Effector CD4-positive, alpha-beta T cell (primary cell): ENCODE data around the gene BAD.

Experiments
- DNase-seq: peaks from one replicate; pipeline ENCODE4 v3.0.0-alpha.2; 2020

The BAD gene

DNA sequence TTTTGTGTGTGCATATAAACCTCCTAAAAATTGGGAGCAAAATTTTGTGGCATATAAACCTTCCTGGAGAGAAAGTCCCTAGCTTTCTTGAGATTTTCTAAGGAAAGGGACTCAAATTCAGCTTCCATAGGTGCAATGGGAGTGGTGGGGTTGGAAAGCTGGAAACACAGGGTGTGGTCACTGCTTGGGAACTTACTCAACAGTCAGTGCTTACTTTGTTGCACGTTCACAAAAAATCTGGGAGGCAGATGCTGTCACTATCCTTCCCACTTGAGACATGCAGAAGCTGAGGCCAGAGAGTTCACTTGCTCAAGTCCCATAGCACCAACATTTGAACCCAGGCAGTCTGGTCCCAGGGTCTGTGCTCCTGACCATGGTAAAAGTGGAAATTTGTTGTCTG is 11.8 kb upstream of the BAD start:
- DNase-seq = no peak

DNA sequence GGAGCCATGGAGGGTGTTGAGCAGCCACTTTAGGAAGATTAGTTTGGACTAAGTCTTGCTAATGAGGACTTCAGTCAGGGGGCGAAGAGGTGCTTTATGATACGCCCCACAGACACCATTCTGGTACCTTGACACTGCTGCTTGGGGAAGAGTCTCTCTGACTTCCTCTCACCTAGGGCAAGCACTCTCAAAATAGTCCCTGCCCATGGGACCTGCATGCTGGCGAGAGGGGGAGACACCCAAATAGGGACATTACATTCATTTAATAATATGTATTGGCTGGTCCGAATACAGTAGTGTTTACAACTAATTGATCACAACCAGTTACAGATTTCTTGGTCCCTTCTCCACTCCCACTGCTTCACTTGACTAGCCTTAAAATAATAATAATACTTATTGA is 11.3 kb upstream of the BAD start:
- DNase-seq = no peak

DNA sequence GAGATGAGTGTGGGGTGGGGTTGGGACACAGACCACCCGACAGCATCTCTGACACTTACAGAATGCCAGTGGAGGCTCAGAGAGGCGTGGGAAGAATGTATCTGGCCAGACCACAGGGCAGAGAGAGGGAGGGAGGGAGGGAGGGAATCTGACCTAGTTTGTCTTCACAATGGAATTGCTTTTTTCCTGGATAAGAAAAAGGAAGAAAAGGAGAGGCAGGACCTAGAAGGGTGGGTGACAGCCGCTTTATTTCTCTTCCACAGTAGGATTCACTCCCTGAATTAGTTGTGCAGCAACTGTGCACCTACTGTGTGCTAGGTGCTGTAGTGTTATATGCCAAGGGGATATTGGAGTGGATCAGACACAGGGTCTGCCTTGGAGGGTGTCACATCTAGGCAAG is 10.3 kb upstream of the BAD start:
- no peak for DNase-seq

DNA sequence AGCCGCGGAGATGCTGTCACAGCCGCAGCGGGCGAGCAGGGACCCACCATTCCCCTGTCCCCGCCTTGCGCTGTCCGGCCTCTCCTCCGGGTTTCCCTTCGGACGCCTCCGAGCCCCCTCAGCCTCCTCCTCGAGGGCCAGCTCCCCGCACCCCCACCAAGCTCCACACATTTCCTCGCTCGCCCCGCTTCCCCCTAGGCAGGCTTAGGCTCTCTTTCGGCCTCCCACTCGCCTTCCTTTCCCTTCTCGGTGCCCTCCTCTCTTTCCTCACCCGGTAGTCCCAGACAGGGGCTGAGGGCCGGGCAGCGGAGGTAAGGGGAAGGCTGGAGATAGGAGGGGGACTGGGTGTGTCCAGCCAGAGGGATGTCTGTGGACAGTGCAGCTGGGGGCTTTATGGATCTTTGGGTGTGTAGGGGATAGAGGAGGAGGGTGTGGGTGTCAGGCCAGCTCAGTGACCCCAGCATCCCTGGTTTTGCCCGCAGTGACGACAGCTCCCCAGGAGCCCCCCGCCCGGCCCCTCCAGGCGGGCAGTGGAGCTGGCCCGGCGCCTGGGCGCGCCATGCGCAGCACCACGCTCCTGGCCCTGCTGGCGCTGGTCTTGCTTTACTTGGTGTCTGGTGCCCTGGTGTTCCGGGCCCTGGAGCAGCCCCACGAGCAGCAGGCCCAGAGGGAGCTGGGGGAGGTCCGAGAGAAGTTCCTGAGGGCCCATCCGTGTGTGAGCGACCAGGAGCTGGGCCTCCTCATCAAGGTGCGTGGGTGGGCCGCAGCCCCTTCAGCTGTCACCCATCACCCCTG is 8.2 kb upstream of the BAD start:
- DNase-seq = no peak

DNA sequence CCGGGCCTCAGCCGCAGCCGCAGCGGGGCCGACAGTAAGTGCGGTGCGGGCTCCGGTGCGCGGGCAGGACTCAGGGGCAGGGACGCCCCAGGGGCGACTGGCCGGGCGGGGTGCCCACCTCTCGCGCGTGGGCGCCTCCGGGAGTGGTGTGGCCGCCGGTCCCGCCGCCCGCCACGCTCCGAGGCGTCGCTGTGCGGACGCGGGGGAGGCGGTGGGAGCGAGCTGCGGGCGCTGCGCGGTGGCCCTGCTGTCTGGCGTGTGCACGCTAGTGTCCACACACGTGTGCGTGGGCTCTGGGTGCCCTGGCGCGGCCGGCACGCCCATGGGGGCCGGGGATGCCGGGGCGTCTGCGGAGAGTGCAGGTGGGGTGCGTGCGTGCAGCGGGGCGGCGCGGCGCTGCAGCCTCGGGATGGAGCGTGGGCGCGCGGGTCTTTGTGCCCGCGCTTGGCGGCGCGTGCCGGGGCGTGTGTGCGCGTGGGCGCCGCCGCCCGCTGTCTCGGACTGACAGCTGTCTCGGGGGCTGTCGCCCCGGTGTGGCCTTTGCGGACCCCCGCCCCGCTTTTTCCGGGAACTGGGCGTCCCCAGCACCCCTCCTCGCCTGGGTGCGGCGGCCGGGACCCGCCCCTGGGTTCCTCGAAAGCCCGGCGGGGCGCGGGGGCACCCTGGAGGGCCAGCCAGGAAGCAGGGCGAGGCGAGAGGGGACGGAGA is 7.4 kb upstream of the BAD start:
- no peak for DNase-seq

DNA sequence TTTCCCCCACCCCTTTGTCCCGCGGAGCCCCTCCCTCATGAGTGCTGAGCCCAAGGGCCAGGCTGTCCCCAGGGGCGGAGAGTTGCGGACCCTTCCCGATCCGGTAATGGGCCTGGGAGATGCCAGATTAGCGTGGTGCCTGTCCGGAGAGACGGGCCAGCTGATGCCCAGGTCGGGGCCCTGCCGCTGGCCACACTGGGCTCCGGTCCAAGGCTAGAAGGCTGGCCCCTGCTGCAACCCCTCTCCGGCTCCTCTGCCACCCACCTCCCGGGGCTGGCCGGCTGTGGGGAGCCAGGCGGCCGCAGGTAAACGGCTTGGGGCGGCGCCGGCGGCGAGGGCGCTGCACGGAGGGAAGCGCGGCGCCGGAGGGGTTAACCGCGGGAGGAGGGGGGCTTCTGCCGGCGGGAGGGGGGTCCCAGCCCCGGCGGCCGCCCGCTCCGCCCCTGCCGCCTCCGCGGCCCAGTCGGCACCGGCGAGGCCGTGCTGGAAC is 6.8 kb upstream of the BAD start, which contains the start of gene KCNK4:
Gene KCNK4, plus strand, starts transcription at position 41 of the 490 bp plus-strand sequence. CDS start 1,717 bp downstream, outside the sequence.
- no peak for DNase-seq

DNA sequence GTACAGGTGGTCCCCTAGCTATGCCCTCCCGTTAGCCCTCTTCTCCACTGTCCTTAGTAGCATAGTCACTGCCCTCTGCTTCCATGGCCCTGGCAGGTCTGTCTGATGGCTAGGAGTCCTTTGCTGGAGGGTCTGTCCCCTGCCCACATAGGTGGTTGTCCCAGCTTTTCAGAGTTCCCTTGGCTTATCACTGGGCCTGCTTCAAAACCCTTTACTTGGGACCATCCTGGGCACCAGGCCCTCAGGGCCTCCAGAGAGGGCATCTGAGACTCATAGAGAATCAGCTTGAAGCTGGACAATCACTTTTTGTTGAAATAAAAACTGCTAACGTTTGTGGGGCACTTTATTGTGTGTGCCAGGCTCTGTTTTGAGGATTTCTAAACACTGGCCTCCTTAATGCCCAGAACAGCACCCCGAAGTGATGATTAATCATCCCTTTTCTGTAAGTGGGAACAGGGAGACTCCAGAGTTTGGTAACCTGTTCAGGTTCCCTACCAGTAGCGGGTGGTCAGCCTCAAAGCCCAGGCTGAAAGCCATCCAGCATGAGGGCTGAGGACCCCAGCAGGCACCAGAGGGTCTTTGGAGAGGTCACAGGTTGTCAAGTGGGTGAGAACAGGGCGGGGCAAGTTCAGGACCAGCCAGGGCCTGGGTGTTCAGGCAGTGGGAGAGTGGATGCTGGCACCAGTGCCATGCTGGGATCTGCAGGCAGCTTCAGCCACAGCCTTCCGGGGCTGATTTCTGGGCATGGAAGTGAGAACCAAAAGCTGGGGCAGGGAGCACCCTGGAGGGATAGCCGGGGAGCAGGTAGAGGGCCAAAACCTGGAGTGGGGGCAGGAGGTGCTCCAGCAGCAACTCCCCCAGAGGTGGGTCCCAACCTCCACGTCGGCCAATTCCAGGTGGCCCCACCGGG is 6.1 kb upstream of the BAD start:
- DNase-seq = no peak

DNA sequence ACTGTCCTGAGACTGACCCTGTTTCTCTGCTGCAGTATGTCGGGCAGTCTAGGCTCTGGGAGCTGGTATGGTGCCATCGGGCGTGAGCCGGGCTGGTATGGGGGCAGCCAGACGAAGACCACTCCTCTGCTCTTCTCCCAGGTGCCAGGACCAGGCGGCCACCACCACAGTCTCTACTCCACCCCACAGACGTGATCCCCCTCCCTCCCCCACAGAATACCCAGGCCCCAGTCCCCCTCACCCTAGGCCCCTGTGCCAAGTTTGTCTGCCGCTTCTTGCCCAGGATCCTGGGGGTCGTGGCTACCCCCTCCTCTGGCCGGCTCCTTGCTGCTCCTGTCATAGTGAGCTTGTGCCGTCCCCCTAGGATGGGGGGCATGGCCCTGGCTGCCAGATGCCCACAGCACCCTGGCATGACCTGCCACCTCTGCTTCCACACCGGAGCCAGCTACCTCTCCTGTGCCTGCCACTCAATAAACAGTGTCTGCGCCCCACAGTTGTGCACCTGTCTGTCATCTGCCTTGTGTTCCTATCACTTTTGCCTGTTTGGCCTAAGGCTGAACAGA is 4.6 kb upstream of the BAD start:
- no peak for DNase-seq

DNA sequence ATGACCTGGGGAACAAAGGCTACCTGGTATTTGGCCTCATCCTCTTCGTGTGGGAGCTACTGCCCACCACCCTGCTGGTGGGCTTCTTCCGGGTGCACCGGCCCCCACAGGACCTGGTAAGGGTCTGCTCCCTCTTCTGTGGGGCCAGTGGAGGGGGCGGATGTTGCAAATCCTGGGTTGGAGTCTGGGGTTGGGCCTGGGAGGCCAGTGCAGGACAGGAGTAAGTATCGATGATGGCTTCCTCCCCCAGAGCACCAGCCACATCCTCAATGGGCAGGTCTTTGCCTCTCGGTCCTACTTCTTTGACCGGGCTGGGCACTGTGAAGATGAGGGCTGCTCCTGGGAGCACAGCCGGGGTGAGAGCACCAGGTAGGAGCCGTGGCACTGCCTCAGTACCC is 3.9 kb upstream of the BAD start:
- no peak for DNase-seq

DNA sequence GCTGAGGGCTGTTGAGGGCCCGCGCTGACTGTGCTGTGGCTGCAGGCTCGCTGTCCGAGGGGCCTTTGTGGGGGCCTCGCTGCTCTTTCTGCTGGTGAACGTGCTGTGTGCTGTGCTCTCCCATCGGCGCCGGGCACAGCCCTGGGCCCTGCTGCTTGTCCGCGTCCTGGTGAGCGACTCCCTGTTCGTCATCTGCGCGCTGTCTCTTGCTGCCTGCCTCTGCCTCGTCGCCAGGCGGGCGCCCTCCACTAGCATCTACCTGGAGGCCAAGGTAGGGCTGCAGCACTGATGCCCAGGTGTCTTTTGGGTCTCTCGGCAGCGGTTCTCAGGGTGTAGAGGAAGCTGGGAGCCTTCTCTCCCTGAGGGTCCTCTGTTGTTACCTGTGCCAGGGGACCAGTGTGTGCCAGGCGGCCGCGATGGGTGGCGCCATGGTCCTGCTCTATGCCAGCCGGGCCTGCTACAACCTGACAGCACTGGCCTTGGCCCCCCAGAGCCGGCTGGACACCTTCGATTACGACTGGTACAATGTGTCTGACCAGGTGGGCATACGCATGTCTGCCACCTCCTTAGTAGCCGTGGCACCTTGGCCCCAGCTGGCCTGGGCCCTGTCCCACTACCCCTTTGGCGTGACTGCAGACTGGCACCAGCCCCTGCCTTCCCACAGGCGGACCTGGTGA is 3.3 kb upstream of the BAD start:
- no peak for DNase-seq

DNA sequence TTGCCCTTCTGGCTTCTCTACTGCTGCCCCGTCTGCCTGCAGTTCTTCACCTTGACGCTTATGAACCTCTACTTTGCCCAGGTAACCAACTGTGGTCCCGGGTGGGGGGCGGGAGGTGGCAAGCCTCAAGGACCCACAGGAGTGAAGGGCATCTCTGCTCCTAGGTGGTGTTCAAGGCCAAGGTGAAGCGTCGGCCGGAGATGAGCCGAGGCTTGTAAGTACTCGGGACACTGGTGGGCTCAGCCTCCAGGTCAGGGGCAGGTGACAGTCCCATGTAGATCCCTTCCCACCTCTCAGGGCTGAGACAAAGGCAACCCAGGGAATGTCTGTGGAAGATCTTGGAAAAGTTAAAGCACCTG is 2.3 kb upstream of the BAD start:
- no peak for DNase-seq

DNA sequence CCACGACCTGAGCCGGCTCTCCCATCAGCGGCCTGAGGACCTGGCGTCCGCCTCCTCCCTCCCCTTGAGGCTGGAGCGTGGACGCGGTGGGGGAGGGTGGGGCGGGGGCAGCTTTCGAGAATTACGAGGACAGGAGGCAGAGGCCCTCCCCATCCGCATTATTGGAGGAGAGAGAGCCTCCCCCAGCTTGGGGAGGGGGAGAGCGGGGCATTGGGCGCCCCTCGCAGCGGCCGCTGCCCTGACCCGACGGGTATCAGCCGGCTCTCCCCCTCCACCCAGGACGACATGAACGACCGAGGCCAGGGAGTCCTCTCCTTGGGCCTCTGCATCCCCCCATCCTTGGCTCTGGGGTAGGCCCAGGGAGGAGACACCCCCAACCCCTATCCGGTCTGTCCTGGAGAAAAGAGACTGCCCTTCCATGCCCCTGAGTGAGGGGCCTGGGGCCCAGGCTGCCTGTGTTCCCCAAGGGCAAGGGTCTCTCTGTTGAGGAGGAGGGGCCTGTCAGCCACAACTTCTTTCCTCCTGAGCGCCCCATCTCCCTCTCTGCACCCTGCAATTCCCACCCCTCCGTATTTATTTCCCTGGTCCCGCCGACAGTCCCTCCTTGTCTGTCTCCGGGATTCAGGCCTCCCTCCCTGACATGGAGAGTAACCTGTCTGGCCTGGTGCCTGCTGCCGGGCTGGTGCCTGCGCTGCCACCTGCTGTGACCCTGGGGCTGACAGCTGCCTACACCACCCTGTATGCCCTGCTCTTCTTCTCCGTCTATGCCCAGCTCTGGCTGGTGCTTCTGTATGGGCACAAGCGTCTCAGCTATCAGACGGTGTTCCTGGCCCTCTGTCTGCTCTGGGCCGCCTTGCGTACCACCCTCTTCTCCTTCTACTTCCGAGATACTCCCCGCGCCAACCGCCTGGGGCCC is 1.7 kb upstream of the BAD start:
- DNase-seq = no peak

DNA sequence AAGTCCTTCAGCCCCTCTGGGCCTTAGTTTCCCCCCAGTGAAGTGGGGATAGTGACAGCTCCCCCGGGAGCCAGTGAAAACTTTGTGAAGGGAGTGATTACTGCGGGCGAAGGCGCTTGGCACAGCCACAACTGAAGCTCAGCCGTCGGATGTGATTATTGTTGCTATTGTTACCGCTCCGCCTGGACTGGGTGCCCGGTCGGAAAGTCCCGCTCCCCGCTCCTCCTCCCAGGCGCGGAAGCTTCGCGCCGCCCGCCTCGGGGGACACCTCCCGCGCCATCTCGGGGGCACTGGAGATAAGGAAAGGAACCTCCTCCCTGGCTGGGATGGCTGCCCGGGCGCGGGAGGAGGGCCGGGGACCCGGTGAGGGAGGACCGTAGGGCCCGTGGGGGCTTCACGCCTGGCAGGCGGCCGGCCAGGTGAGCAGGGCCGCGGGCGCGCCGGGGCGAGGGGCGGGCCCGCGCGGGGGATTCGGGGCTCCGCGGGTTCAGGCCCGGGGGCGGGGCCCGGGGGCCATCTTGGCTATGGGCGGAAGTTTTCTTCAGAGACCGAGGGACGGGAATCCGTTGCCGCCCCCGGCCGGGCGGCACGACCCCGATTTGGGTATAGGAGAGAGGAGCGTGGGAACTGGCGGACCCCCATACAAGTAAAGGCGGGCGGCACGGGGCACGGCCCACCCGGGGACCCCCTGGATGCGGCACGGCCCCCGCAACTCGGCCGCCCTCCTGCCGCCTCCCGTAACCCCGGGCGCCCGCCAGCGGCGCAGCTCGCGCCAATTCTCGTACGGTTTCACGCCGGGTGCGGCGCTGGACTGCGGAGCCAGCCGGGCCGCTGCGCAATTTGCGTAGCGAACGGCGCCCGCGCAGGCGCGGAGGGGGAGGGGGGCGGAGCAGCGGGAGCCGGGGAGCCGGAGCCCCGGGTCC is 758 bp upstream of the BAD start, which contains the start of gene GPR137:
Gene GPR137, plus strand, starts transcription at position 887 of the 923 bp plus-strand sequence. CDS start 677 bp downstream, outside the sequence.
- peak; percentile 88 for DNase-seq

DNA sequence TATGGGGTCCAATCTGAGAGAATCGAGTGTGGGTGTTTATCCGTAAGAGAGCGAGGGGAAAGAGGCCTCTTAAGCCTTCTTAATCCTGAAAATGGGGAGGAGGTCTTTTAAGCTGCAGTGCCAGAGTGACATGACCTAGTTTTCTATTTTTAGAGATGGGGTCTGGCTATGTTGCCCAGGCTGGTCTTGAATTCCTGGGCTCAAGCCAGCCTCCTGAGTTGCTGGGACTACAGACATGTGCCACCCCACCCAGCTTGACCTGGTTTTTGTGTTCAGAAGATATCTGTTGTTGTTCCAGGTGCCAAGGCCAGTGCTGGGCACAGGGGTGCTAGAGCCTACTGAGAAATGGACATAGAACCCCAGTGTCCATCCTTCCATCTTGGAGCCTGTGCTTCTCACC is 1.4 kb downstream of the BAD start:
- no peak for DNase-seq

DNA sequence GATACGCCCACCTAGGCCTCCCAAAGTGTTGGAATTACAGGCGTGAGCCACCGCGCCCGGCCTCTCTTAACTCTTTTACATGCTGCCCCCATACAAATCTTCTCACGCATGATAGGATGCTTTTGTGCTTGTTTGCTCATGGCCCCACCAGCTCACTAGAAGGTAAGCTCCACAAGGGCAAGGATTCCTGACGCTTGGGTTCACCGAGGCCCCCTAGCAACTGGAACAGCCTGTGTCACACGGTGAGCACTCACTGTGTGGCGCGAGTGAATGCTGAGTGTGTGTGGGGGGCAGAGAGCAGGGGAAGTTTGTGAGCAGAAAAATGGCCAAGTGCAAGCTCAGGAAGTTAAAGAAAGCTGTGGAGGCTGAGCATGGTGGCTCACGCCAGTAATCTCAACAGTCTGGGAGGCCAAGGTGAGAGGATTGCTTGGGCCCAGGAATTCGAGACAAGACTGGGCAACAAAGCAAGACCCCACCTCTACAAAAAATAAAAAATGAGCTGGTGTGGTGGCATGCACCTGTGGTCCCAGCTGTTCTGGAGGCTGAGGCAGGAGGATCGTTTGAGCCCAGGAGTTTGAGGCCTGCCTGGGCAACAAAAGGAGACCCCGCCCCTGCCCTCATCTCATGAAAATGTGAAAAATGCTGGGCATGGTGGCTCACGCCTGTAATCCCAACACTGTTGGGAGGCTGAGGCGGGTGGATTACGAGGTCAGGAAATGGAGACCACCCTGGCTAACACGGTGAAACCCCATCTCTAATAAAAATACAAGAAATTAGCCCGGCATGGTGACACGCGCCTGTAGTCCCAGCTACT is 2.3 kb downstream of the BAD start:
- DNase-seq = no peak

DNA sequence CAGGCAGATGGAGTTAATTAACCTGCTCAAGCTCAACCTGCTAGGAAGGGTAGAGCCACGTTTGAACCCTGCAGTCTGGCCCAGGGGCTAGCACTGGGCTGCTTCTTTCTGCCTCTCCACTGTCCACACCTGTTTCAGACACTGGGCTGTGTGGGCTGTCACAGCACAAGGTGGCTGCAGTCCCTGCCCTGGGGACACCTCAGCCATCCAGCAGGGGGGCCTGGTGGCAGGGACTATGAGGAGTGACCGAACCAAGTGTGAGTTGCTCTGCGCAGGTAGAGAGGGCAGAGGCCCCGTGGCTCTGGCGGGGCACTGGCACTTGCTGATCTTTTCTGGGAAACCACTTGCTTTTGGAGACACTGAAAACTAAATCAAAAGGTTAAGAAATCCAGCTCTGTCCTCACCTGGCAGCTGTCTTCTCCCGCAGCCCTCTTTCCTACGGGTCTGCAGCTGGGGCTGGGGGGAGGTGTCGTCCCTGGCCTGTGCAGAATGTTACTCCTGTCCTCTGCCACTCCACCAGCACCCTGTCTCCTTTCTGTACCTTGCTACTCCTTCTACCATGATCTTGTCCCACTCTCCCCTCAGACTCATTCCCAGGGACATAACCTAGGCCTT is 5.8 kb downstream of the BAD start:
- no peak for DNase-seq

DNA sequence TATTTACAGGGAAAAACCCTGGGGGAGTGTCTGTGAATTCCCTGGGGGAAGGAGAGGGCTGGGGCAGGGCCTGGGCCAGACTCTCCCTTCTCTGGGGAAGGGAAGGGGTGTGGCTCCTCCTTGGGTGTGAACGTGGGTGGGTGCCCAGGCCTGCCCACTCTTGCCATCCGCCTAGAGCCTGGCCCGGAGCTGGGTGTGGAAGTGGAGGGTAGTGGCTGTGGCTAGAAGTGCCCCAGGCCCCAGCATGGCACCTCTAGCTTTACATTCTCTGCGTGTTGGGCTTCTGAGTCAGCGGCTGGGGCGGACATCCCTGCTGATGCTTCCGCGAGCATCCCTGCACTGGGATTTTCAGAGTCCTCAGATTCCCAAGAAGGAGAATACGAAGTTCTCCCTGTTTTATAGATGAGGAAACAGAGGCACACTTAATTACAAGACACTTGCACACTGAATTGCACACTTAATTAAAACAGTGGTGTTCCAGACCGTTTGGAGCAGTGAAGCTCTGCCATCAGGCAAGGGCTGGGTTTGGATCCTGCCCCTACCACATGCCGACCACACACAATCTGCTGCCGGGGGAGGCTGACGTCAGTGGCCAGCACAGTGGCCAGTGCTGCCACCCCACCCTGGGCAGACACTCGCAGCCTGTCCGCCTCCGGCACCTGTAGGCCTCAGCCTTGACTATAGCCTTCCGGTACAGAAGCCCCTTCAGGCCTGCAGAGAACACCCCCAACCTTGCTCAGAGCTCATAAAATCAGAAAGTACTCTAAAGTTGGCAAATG is 7.6 kb downstream of the BAD start:
- DNase-seq = no peak

DNA sequence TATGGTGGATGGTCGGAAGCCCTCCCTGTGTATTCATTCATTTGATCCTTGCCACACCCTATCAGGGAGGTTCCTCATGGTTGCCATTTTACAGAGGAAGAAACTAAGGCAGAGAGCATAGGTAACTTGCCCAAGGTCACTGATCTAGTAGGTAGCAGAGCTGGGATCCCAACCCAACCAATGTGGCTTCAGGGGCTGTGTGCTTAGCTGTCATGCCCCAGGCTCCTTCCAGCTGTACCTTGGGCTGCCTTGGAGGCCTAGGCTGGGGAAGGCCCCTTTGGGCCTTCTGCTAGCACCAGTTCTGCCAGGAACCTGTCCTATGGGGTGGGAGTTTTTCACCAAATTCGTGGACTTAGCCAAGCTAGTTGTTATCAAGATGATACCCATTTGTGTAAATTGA is 8.6 kb downstream of the BAD start:
- no peak for DNase-seq
